Activated gamma-delta T cell treated with Interleukin-2 at 50 U/mL for 16 hours (primary cell): ENCODE data around the gene SCYGR6.

Experiments
- DNase-seq: peaks from one replicate; pipeline ENCODE4 v3.0.0-alpha.2; 2020

The SCYGR6 gene

GRCh38 chr2:227710986-227711385 lies 13.6 kb downstream of the SCYGR6 start:
- DNase-seq = no peak

DNA sequence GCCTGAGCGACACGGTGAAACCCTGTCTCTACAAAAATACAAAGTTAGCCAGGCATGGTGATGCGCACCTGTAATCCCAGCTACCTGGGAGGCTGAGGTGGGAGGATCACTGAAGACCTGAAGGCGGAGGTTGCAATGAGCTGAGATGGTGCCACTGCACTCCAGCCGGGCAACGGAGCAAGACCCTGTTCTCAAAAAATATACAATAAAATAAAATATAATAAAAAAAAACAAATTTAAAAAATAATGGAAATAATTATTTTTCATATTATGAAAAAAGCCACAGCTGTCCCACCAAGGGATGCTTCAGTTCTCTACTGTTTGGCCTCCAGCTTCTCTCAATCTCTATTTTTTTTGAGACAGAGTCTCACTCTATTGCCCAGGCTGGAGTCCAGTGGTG lies 17.2 kb downstream of the SCYGR6 start:
- DNase-seq = no peak

DNA sequence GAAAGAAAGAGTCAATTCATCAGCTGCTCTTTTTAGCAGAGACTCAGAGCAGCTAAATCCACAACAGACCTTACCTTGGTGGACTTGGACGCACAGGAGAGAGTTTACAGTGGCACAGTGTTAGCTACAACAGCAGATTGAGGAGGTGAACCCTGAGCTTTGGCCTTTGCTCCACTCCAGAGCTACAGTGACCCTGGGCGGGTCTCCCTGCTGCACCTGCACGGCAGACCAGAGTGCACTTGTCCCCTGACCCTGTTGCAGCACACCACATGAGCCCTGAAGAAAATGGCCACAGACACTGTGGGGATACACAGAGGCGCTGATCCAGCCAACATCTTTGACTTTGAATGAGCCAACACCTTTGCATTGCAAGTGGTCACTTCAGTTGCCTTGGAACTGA lies 17.7 kb downstream of the SCYGR6 start:
- DNase-seq = no peak

- no peak for DNase-seq
Observed at GRCh38 chr2:227703961-227704360, 20.6 kb downstream of the SCYGR6 start.

- DNase-seq = no peak
Observed at GRCh38 chr2:227703280-227703732, 21.3 kb downstream of the SCYGR6 start.

- no peak for DNase-seq
Observed at GRCh38 chr2:227701556-227701955, 23.0 kb downstream of the SCYGR6 start.

- DNase-seq = no peak
Observed at GRCh38 chr2:227696990-227697679, 27.4 kb downstream of the SCYGR6 start.

DNA sequence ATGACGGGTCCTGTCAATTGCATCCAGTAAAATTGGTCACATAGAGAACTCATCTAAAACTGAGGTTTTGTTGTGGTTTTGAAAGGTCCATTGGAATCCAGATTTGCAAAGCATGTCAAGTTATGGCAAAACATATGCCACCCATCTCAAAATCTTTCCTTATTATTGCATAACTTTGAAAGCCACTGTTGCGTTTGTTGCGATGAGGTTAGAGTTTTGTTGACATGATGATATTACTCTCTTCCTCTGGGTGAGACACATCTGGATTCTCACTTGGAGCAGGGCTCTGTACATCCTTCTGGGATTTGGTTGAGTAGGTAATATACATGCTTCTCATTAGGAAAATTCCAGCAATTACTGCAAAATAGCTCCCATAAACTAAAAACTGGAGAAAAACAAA lies 37.4 kb downstream of the SCYGR6 start:
- no peak for DNase-seq

DNA sequence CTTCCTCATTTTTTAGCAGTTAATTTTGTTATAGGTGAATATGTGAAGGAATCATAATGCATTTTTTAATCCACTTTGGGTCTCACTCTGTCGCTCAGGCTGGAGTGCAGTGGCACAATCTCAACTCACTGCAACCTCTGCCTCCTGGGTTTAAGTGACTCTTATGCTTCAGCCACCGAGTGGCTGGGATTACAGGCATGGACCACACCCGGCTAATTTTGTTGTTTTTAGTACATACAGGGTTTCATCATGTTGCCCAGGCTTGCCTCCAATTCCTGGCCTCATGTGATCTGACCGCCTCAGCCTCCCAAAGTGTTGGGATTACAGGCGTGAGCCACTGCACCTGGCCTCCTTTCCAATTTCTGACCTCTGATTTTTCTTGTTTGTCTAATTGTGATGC lies 40.3 kb downstream of the SCYGR6 start:
- no peak for DNase-seq

DNA sequence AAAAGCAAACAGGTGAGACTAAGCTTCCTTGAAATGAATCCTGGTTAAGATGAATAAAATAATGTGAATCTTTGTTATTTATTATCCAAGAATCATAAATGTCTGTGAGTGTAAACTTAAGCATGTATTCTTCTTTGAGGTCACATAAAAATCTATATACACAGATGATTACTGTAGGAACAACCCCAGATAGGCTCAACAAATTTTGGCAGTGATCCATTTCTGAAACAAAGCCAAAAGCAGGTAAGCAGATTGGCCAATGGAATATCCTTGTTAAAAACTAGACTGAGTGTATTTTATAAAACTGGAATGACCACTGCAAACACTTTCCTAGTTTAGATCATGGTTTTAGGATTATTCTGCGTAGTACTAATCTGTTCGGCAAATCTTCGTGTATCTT lies 46.6 kb downstream of the SCYGR6 start:
- DNase-seq = no peak

DNA sequence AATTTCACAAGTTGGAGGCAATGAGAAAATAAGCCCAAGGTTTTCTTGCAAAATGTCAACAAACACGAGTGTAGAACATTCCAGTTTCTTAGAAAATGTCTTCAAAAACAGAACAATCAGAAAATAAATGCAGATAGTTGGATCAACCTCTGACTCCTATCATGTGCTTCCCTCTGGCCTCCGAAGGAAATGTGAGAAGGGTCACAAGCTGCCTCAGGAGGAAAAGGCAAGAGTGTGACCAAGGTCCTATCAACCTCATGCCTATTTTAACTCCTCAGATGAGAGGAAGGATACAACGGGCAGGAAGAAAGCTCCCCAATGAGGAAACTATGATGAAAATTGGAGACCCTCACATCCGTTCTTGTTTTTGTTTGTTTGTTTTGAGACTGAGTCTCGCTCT lies 50.1 kb downstream of the SCYGR6 start:
- no peak for DNase-seq
